ENCODE measurements around the gene AHDC1.

DNA sequence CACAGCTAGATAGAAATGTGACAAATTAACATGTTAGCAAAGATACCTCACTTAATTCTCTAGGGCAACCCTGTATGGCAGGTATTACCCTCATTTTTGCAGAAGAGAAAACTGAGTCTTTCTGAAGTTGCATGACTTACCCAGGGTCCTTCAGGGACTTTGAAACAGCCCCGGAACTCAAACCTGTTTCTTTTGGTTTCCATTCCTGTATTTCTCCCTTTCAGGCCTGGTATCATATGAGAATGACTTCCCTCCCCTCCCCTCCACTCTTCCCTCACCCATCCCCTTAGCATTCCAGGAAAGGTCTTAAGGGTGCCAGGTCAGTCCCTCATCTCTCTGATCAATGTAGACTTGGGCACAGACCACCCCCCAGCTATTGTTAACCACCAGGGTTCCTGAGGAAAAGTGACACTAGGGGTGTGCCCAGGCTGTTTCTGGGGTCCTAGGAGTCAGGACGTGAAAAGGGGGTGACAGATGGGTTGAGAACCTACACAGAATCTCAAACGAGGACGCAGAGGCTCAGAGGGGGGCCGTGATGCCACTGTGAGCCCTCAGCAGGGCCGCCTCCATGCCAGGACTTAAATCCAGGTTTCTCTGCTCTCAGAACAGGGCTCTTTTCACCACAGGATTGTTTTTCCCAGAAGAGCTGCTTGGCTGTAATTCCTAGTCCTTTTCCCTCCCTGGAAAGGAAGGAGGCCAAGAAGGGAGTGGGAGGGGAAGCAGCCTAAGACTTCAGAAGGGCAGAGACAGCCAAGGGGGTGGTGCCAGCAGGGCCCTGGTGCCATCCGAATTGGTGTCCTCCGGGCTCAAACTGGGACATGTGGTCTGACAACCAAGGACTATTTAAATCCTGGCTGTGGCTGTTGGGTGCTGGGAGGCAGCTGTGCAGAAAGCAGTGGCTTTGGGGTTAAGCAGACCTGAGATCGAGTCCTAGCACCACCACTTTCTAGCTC lies 111.9 kb downstream of the AHDC1 start:
- no peak for TF ChIP-seq EZH2 (IDR thresholded peaks at IDR 0.05; ENCODE audit: low read length)
- TF ChIP-seq, protein P1, sequence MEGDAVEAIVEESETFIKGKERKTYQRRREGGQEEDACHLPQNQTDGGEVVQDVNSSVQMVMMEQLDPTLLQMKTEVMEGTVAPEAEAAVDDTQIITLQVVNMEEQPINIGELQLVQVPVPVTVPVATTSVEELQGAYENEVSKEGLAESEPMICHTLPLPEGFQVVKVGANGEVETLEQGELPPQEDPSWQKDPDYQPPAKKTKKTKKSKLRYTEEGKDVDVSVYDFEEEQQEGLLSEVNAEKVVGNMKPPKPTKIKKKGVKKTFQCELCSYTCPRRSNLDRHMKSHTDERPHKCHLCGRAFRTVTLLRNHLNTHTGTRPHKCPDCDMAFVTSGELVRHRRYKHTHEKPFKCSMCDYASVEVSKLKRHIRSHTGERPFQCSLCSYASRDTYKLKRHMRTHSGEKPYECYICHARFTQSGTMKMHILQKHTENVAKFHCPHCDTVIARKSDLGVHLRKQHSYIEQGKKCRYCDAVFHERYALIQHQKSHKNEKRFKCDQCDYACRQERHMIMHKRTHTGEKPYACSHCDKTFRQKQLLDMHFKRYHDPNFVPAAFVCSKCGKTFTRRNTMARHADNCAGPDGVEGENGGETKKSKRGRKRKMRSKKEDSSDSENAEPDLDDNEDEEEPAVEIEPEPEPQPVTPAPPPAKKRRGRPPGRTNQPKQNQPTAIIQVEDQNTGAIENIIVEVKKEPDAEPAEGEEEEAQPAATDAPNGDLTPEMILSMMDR (optimal IDR thresholded peaks at IDR 0.05 in 1 of 3, IDR thresholded peaks at IDR 0.05 in 1 of 3, conservative IDR thresholded peaks at IDR 0.05 in 1 of 3; ENCODE audit: extremely low read depth in 1 of 3, insufficient read depth in 2 of 3, low read length in 3 of 3), result no peak
